HEK293 (cell line): Measurements from ENCODE around the gene GMDS.

Experiments used
- HOXD13 ChIP-seq: sonication (generic); formaldehyde crosslinking; IDR thresholded peaks from 2 replicates; pipeline ENCODE4 v1.8.0; 2022; ENCODE audit warnings: missing genetic modification reagents, borderline replicate concordance
- MYNN ChIP-seq: fragments of 450-650 bp; formaldehyde crosslinking; IDR thresholded peaks from 2 replicates; pipeline ENCODE4 v1.5.1; 2016; ENCODE audit warnings: missing biosample characterization, missing genetic modification characterization, borderline replicate concordance
- OSR2 ChIP-seq: fragments of 450-650 bp; formaldehyde crosslinking; IDR thresholded peaks from 2 replicates; pipeline ENCODE4 v1.5.1; 2016; ENCODE audit warnings: missing biosample characterization, missing genetic modification characterization
- PRDM1 ChIP-seq: fragments of 450-650 bp; formaldehyde crosslinking; IDR thresholded peaks from 2 replicates; pipeline ENCODE4; 2016; ENCODE audit warnings: missing biosample characterization, missing genetic modification characterization
- YY1 ChIP-seq: fragments of 450-650 bp; formaldehyde crosslinking; IDR thresholded peaks from 2 replicates; pipeline ENCODE4 v1.5.1; 2018; ENCODE audit warnings: missing biosample characterization, missing genetic modification characterization
- YY2 ChIP-seq: fragments of 450-650 bp; formaldehyde crosslinking; IDR thresholded peaks from 2 replicates; pipeline ENCODE4 v1.5.1; 2016; ENCODE audit warnings: missing biosample characterization, missing genetic modification characterization
- ZFP37 ChIP-seq: fragments of 450-650 bp; formaldehyde crosslinking; IDR thresholded peaks from 2 replicates; pipeline ENCODE4 v1.5.1; 2016; ENCODE audit warnings: missing biosample characterization, missing genetic modification characterization
- ZNF391 ChIP-seq: fragments of 450-650 bp; formaldehyde crosslinking; IDR thresholded peaks from 2 replicates; pipeline ENCODE4 v1.5.1; 2016; ENCODE audit warnings: low read depth, missing biosample characterization, missing genetic modification characterization, borderline replicate concordance
- ZNF433 ChIP-seq: fragments of 450-650 bp; formaldehyde crosslinking; IDR thresholded peaks from 2 replicates; pipeline ENCODE4 v1.5.1; 2016; ENCODE audit warnings: missing biosample characterization, missing genetic modification characterization, low read depth
- ZNF549 ChIP-seq: fragments of 450-650 bp; IDR thresholded peaks from 2 replicates; pipeline ENCODE4 v1.5.1; 2018; ENCODE audit warnings: missing biosample characterization, missing genetic modification characterization, mild to moderate bottlenecking, inconsistent platforms, moderate library complexity
- ZNF555 ChIP-seq: fragments of 450-650 bp; formaldehyde crosslinking; conservative IDR thresholded peaks from 2 replicates; pipeline ENCODE4 v1.5.1; 2017; ENCODE audit warnings: missing biosample characterization, mild to moderate bottlenecking, missing genetic modification characterization, inconsistent platforms
- TF ChIP-seq, protein P1 (sequence below): fragments of 450-650 bp; formaldehyde crosslinking; IDR thresholded peaks from 2 replicates; pipeline ENCODE4 v1.5.1; 2016; ENCODE audit warnings: missing biosample characterization, missing genetic modification characterization
- TF ChIP-seq, protein P2 (sequence below): fragments of 450-650 bp; formaldehyde crosslinking; IDR thresholded peaks from 2 replicates; pipeline ENCODE4 v1.5.1; 2016; ENCODE audit warnings: missing biosample characterization, missing genetic modification characterization
- TF ChIP-seq, protein P3 (sequence below): fragments of 450-650 bp; formaldehyde crosslinking; IDR thresholded peaks from 2 replicates; pipeline ENCODE4 v1.5.1; 2016; ENCODE audit warnings: missing biosample characterization, missing genetic modification characterization
- TF ChIP-seq, protein P4 (sequence below): fragments of 450-650 bp; formaldehyde crosslinking; IDR thresholded peaks from 2 replicates; pipeline ENCODE4 v1.5.1; 2016; ENCODE audit warnings: missing biosample characterization, missing genetic modification characterization
- TF ChIP-seq, protein P5 (sequence below): fragments of 450-650 bp; IDR thresholded peaks from 2 replicates; pipeline ENCODE4 v1.5.1; 2018; ENCODE audit warnings: missing biosample characterization, missing genetic modification characterization
- TF ChIP-seq, protein P6 (sequence below): fragments of 450-650 bp; formaldehyde crosslinking; IDR thresholded peaks from 2 replicates; pipeline ENCODE4 v1.5.1; 2016; ENCODE audit warnings: missing biosample characterization, missing genetic modification characterization
- TF ChIP-seq, protein P7 (sequence below): fragments of 450-650 bp; formaldehyde crosslinking; conservative IDR thresholded peaks from 2 replicates; pipeline ENCODE4 v1.5.1; 2016; ENCODE audit warnings: low read depth, missing biosample characterization, missing genetic modification characterization
- TF ChIP-seq, protein P8 (sequence below): fragments of 450-650 bp; formaldehyde crosslinking; IDR thresholded peaks from 2 replicates; pipeline ENCODE4 v1.5.1; 2016; ENCODE audit warnings: missing biosample characterization, missing genetic modification characterization

GMDS gene

DNA sequence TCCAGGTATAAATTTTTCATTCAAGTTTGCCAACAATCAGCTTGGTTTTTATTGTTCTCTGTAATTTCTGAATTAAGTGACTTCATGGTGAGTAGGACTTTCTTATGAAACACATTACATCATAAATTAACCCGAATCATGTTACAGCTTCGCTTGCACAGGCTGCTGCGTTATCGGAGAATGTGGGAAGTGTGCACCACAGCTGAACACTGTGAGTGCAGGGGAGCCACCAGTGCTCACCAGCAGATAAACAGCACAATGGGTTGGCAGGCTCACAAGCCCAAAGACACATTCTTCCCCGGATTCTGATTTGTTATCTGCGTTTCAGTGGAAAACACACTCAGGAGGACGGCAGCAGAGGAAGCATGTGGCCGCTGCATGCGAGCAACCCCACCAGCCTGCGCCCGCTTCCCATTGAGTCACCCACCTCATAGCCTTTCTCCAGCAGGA, 121.1 kb downstream of the GMDS start (continued):
- TF ChIP-seq ZNF549 (no peak), ZNF433 (tag by site-specific recombination) (no peak), ZFP37 (tag by site-specific recombination) (no peak), YY1 (tag by site-specific recombination) (no peak), HOXD13 (no peak), ZNF555 (tag by site-specific recombination) (no peak), OSR2 (tag by site-specific recombination) (no peak), PRDM1 (tag by site-specific recombination) (no peak), ZNF391 (tag by site-specific recombination) (no peak), MYNN (tag by site-specific recombination) (no peak), YY2 (tag by site-specific recombination) (no peak)
- TF ChIP-seq, protein P1, sequence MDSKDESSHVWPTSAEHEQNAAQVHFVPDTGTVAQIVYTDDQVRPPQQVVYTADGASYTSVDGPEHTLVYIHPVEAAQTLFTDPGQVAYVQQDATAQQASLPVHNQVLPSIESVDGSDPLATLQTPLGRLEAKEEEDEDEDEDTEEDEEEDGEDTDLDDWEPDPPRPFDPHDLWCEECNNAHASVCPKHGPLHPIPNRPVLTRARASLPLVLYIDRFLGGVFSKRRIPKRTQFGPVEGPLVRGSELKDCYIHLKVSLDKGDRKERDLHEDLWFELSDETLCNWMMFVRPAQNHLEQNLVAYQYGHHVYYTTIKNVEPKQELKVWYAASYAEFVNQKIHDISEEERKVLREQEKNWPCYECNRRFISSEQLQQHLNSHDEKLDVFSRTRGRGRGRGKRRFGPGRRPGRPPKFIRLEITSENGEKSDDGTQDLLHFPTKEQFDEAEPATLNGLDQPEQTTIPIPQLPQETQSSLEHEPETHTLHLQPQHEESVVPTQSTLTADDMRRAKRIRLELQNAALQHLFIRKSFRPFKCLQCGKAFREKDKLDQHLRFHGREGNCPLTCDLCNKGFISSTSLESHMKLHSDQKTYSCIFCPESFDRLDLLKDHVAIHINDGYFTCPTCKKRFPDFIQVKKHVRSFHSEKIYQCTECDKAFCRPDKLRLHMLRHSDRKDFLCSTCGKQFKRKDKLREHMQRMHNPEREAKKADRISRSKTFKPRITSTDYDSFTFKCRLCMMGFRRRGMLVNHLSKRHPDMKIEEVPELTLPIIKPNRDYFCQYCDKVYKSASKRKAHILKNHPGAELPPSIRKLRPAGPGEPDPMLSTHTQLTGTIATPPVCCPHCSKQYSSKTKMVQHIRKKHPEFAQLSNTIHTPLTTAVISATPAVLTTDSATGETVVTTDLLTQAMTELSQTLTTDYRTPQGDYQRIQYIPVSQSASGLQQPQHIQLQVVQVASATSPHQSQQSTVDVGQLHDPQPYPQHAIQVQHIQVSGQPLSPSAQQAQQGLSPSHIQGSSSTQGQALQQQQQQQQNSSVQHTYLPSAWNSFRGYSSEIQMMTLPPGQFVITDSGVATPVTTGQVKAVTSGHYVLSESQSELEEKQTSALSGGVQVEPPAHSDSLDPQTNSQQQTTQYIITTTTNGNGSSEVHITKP (tag by site-specific recombination) = peak; percentile 83
- TF ChIP-seq, protein P2, sequence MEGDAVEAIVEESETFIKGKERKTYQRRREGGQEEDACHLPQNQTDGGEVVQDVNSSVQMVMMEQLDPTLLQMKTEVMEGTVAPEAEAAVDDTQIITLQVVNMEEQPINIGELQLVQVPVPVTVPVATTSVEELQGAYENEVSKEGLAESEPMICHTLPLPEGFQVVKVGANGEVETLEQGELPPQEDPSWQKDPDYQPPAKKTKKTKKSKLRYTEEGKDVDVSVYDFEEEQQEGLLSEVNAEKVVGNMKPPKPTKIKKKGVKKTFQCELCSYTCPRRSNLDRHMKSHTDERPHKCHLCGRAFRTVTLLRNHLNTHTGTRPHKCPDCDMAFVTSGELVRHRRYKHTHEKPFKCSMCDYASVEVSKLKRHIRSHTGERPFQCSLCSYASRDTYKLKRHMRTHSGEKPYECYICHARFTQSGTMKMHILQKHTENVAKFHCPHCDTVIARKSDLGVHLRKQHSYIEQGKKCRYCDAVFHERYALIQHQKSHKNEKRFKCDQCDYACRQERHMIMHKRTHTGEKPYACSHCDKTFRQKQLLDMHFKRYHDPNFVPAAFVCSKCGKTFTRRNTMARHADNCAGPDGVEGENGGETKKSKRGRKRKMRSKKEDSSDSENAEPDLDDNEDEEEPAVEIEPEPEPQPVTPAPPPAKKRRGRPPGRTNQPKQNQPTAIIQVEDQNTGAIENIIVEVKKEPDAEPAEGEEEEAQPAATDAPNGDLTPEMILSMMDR (tag by site-specific recombination) = no peak
- TF ChIP-seq, protein P3, sequence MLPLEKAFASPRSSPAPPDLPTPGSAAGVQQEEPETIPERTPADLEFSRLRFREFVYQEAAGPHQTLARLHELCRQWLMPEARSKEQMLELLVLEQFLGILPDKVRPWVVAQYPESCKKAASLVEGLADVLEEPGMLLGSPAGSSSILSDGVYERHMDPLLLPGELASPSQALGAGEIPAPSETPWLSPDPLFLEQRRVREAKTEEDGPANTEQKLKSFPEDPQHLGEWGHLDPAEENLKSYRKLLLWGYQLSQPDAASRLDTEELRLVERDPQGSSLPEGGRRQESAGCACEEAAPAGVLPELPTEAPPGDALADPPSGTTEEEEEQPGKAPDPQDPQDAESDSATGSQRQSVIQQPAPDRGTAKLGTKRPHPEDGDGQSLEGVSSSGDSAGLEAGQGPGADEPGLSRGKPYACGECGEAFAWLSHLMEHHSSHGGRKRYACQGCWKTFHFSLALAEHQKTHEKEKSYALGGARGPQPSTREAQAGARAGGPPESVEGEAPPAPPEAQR (tag by site-specific recombination) = no peak
- TF ChIP-seq, protein P4, sequence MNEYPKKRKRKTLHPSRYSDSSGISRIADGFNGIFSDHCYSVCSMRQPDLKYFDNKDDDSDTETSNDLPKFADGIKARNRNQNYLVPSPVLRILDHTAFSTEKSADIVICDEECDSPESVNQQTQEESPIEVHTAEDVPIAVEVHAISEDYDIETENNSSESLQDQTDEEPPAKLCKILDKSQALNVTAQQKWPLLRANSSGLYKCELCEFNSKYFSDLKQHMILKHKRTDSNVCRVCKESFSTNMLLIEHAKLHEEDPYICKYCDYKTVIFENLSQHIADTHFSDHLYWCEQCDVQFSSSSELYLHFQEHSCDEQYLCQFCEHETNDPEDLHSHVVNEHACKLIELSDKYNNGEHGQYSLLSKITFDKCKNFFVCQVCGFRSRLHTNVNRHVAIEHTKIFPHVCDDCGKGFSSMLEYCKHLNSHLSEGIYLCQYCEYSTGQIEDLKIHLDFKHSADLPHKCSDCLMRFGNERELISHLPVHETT = no peak
- TF ChIP-seq, protein P5, sequence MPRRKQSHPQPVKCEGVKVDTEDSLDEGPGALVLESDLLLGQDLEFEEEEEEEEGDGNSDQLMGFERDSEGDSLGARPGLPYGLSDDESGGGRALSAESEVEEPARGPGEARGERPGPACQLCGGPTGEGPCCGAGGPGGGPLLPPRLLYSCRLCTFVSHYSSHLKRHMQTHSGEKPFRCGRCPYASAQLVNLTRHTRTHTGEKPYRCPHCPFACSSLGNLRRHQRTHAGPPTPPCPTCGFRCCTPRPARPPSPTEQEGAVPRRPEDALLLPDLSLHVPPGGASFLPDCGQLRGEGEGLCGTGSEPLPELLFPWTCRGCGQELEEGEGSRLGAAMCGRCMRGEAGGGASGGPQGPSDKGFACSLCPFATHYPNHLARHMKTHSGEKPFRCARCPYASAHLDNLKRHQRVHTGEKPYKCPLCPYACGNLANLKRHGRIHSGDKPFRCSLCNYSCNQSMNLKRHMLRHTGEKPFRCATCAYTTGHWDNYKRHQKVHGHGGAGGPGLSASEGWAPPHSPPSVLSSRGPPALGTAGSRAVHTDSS (tag by site-specific recombination) = no peak
- TF ChIP-seq, protein P6, sequence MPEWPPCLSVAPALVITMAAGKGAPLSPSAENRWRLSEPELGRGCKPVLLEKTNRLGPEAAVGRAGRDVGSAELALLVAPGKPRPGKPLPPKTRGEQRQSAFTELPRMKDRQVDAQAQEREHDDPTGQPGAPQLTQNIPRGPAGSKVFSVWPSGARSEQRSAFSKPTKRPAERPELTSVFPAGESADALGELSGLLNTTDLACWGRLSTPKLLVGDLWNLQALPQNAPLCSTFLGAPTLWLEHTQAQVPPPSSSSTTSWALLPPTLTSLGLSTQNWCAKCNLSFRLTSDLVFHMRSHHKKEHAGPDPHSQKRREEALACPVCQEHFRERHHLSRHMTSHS (tag by site-specific recombination) = no peak
- TF ChIP-seq, protein P7, sequence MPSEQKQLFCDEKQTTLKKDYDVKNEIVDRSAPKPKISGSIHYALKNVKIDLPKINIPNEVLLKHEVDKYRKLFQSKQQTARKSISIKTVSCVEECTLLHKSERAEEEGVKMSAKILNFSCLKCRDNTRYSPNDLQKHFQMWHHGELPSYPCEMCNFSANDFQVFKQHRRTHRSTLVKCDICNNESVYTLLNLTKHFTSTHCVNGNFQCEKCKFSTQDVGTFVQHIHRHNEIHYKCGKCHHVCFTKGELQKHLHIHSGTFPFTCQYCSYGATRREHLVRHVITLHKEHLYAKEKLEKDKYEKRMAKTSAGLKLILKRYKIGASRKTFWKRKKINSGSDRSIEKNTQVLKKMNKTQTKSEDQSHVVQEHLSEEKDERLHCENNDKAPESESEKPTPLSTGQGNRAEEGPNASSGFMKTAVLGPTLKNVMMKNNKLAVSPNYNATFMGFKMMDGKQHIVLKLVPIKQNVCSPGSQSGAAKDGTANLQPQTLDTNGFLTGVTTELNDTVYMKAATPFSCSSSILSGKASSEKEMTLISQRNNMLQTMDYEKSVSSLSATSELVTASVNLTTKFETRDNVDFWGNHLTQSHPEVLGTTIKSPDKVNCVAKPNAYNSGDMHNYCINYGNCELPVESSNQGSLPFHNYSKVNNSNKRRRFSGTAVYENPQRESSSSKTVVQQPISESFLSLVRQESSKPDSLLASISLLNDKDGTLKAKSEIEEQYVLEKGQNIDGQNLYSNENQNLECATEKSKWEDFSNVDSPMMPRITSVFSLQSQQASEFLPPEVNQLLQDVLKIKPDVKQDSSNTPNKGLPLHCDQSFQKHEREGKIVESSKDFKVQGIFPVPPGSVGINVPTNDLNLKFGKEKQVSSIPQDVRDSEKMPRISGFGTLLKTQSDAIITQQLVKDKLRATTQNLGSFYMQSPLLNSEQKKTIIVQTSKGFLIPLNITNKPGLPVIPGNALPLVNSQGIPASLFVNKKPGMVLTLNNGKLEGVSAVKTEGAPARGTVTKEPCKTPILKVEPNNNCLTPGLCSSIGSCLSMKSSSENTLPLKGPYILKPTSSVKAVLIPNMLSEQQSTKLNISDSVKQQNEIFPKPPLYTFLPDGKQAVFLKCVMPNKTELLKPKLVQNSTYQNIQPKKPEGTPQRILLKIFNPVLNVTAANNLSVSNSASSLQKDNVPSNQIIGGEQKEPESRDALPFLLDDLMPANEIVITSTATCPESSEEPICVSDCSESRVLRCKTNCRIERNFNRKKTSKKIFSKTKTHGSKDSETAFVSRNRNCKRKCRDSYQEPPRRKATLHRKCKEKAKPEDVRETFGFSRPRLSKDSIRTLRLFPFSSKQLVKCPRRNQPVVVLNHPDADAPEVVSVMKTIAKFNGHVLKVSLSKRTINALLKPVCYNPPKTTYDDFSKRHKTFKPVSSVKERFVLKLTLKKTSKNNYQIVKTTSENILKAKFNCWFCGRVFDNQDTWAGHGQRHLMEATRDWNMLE (tag by site-specific recombination) = no peak
- TF ChIP-seq, protein P8, sequence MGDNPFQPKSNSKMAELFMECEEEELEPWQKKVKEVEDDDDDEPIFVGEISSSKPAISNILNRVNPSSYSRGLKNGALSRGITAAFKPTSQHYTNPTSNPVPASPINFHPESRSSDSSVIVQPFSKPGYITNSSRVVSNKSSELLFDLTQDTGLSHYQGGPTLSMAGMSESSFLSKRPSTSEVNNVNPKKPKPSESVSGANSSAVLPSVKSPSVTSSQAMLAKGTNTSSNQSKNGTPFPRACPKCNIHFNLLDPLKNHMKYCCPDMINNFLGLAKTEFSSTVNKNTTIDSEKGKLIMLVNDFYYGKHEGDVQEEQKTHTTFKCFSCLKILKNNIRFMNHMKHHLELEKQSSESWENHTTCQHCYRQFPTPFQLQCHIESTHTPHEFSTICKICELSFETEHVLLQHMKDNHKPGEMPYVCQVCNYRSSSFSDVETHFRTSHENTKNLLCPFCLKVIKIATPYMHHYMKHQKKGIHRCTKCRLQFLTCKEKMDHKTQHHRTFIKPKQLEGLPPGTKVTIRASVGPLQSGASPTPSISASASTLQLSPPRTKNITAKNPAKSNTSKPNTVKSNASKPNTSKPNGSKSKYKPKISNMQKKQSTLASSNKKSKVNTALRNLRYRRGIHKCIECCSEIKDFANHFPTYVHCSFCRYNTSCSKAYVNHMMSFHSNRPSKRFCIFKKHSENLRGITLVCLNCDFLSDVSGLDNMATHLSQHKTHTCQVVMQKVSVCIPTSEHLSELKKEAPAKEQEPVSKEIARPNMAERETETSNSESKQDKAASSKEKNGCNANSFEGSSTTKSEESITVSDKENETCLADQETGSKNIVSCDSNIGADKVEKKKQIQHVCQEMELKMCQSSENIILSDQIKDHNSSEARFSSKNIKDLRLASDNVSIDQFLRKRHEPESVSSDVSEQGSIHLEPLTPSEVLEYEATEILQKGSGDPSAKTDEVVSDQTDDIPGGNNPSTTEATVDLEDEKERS (tag by site-specific recombination) = no peak
